Measurements from ENCODE around the gene TNFAIP8.

The TNFAIP8 gene

GRCh38 chr5:119395080-119395836 is 39.4 kb downstream of the TNFAIP8 start:
- no peak for DNase-seq (ENCODE audit: low read depth)
- H3K4me3 ChIP-seq (replicated peaks; ENCODE audit: low read depth, low read length) = no peak overlapping the region
- TF ChIP-seq CTCF (IDR thresholded peaks at IDR 0.05; ENCODE audit: low read length, missing control alignments) = no peak

- TF ChIP-seq CTCF (IDR thresholded peaks at IDR 0.05; ENCODE audit: low read length, missing control alignments) = no peak
- DNase-seq (ENCODE audit: low read depth) = no peak
Measured at GRCh38 chr5:119396030-119396664, 40.3 kb downstream of the TNFAIP8 start.

GRCh38 chr5:119397518-119398380 is 41.9 kb downstream of the TNFAIP8 start:
- peak overlapping the region; percentile 34 for H3K4me3 ChIP-seq (replicated peaks; ENCODE audit: low read depth, low read length)
- no peak for TF ChIP-seq CTCF (IDR thresholded peaks at IDR 0.05; ENCODE audit: low read length, missing control alignments)
- peak; percentile 83 for DNase-seq (ENCODE audit: low read depth)

More at GRCh38 chr5:119396030-119396664, 40.3 kb downstream of the TNFAIP8 start:
- H3K4me3 ChIP-seq (replicated peaks; ENCODE audit: low read depth, low read length) = no peak overlapping the region

GRCh38 chr5:119398727-119399466 is 43.1 kb downstream of the TNFAIP8 start:
- no peak overlapping the region for H3K4me3 ChIP-seq (replicated peaks; ENCODE audit: low read depth, low read length)
- no peak for TF ChIP-seq CTCF (IDR thresholded peaks at IDR 0.05; ENCODE audit: low read length, missing control alignments)
- DNase-seq (ENCODE audit: low read depth) = peak; percentile 44

GRCh38 chr5:119400245-119400644 is 44.4 kb downstream of the TNFAIP8 start:
- TF ChIP-seq CTCF (IDR thresholded peaks at IDR 0.05; ENCODE audit: low read length, missing control alignments) = no peak
- DNase-seq (ENCODE audit: low read depth) = no peak
- no peak overlapping the region for H3K4me3 ChIP-seq (replicated peaks; ENCODE audit: low read depth, low read length)

- H3K4me3 ChIP-seq (replicated peaks; ENCODE audit: low read depth, low read length) = no peak overlapping the region
- no peak for DNase-seq (ENCODE audit: low read depth)
- TF ChIP-seq CTCF (IDR thresholded peaks at IDR 0.05; ENCODE audit: low read length, missing control alignments) = no peak
Measured at GRCh38 chr5:119402081-119402480, 46.3 kb downstream of the TNFAIP8 start.
